HEK293 (cell line): Measurements from ENCODE around the gene ICE2.

Experiments
- AEBP2 ChIP-seq: fragments of 450-650 bp; formaldehyde crosslinking; IDR thresholded peaks from 2 replicates; pipeline ENCODE4 v1.5.1; 2016; ENCODE audit warnings: missing biosample characterization, missing genetic modification characterization, borderline replicate concordance
- GLI4 ChIP-seq: fragments of 450-650 bp; formaldehyde crosslinking; IDR thresholded peaks from 2 replicates; pipeline ENCODE4 v1.5.1; 2016; ENCODE audit warnings: missing biosample characterization, missing genetic modification characterization
- PRDM10 ChIP-seq: fragments of 450-650 bp; formaldehyde crosslinking; IDR thresholded peaks from 2 replicates; pipeline ENCODE4 v1.5.1; 2016; ENCODE audit warnings: missing biosample characterization, missing genetic modification characterization
- PRDM4 ChIP-seq: fragments of 450-650 bp; formaldehyde crosslinking; IDR thresholded peaks from 2 replicates; pipeline ENCODE4 v1.5.1; 2017; ENCODE audit warnings: missing biosample characterization, missing genetic modification characterization
- SALL2 ChIP-seq: fragments of 450-650 bp; formaldehyde crosslinking; IDR thresholded peaks from 2 replicates; pipeline ENCODE4 v1.5.0; 2017; ENCODE audit warnings: missing biosample characterization, mild to moderate bottlenecking, missing genetic modification characterization, borderline replicate concordance
- ZFHX2 ChIP-seq: fragments of 450-650 bp; formaldehyde crosslinking; conservative IDR thresholded peaks from 2 replicates; pipeline ENCODE4 v1.5.1; 2016; ENCODE audit warnings: missing biosample characterization, missing genetic modification characterization
- ZFP3 ChIP-seq: fragments of 450-650 bp; formaldehyde crosslinking; IDR thresholded peaks from 2 replicates; pipeline ENCODE4 v1.5.1; 2016; ENCODE audit warnings: low read depth, missing biosample characterization, missing genetic modification characterization
- ZFP41 ChIP-seq: fragments of 450-650 bp; formaldehyde crosslinking; IDR thresholded peaks from 2 replicates; pipeline ENCODE4 v1.5.1; 2016; ENCODE audit warnings: missing biosample characterization, missing genetic modification characterization, borderline replicate concordance
- ZFP69B ChIP-seq: fragments of 450-650 bp; formaldehyde crosslinking; IDR thresholded peaks from 2 replicates; pipeline ENCODE4 v1.5.1; 2016; ENCODE audit warnings: missing biosample characterization, missing genetic modification characterization
- ZNF155 ChIP-seq: fragments of 450-650 bp; formaldehyde crosslinking; IDR thresholded peaks from 2 replicates; pipeline ENCODE4 v1.5.1; 2016; ENCODE audit warnings: missing biosample characterization, missing genetic modification characterization
- ZNF248 ChIP-seq: fragments of 450-650 bp; formaldehyde crosslinking; IDR thresholded peaks from 2 replicates; pipeline ENCODE4 v1.5.1; 2017; ENCODE audit warnings: missing biosample characterization, missing genetic modification characterization
- ZNF26 ChIP-seq: fragments of 450-650 bp; formaldehyde crosslinking; IDR thresholded peaks from 2 replicates; pipeline ENCODE4 v1.5.1; 2016; ENCODE audit warnings: missing biosample characterization, missing genetic modification characterization
- ZNF311 ChIP-seq: fragments of 450-650 bp; formaldehyde crosslinking; IDR thresholded peaks from 2 replicates; pipeline ENCODE4 v1.5.1; 2017; ENCODE audit warnings: missing biosample characterization, missing genetic modification characterization, borderline replicate concordance
- ZNF426 ChIP-seq: fragments of 450-650 bp; formaldehyde crosslinking; IDR thresholded peaks from 2 replicates; pipeline ENCODE4 v1.5.1; 2017; ENCODE audit warnings: missing biosample characterization, missing genetic modification characterization, mild to moderate bottlenecking, inconsistent platforms, moderate library complexity
- ZNF518A ChIP-seq: fragments of 450-650 bp; formaldehyde crosslinking; conservative IDR thresholded peaks from 2 replicates; pipeline ENCODE4 v1.5.1; 2016; ENCODE audit warnings: low read depth, missing biosample characterization, missing genetic modification characterization
- ZNF555 ChIP-seq: fragments of 450-650 bp; formaldehyde crosslinking; conservative IDR thresholded peaks from 2 replicates; pipeline ENCODE4 v1.5.1; 2017; ENCODE audit warnings: missing biosample characterization, mild to moderate bottlenecking, missing genetic modification characterization, inconsistent platforms
- ZNF621 ChIP-seq: fragments of 450-650 bp; formaldehyde crosslinking; IDR thresholded peaks from 2 replicates; pipeline ENCODE4 v1.5.1; 2017; ENCODE audit warnings: missing biosample characterization, missing genetic modification characterization
- ZNF639 ChIP-seq: fragments of 450-650 bp; formaldehyde crosslinking; IDR thresholded peaks from 2 replicates; pipeline ENCODE4 v1.5.1; 2016; ENCODE audit warnings: missing biosample characterization, missing genetic modification characterization
- ZNF664 ChIP-seq: fragments of 450-650 bp; formaldehyde crosslinking; IDR thresholded peaks from 2 replicates; pipeline ENCODE4 v1.5.1; 2016; ENCODE audit warnings: missing biosample characterization, missing genetic modification characterization
- ZSCAN23 ChIP-seq: fragments of 450-650 bp; formaldehyde crosslinking; IDR thresholded peaks from 2 replicates; pipeline ENCODE4 v1.5.1; 2016; ENCODE audit warnings: missing biosample characterization, missing genetic modification characterization
- ZSCAN4 ChIP-seq: fragments of 450-650 bp; formaldehyde crosslinking; IDR thresholded peaks from 2 replicates; pipeline ENCODE4 v1.5.1; 2017; ENCODE audit warnings: missing biosample characterization, missing genetic modification characterization

Gene ICE2

GRCh38 chr15:60392986-60393790 is 85.8 kb downstream of the ICE2 start (continued):
- TF ChIP-seq ZNF518A (tag by site-specific recombination) (no peak), ZFP3 (tag by site-specific recombination) (no peak), ZNF155 (tag by site-specific recombination) (no peak), SALL2 (tag by site-specific recombination) (no peak), ZNF311 (tag by site-specific recombination) (no peak), ZNF639 (tag by site-specific recombination) (no peak), ZNF664 (tag by site-specific recombination) (no peak), ZNF426 (tag by site-specific recombination) (no peak), ZFP41 (tag by site-specific recombination) (no peak), ZSCAN23 (tag by site-specific recombination) (peak; percentile 38; the same call in 1 of the 2 replicates), ZFP69B (tag by site-specific recombination) (0 out of 2 replicates have a peak, but pooled peaks have one; percentile 21), ZNF555 (no peak), ZNF26 (tag by site-specific recombination) (no peak), PRDM10 (peak; percentile 84), AEBP2 (tag by site-specific recombination) (no peak), ZNF248 (tag by site-specific recombination) (no peak), ZSCAN4 (no peak), PRDM4 (tag by site-specific recombination) (peak; percentile 40; the same call in 1 of the 2 replicates), GLI4 (tag by site-specific recombination) (no peak; the same call in 1 of the 2 replicates), ZNF621 (no peak), ZFHX2 (peak; percentile 80)
